NCI-H524 treated with DMSO at 0.1 percent for 48 hours (cell line): Measurements from ENCODE around the gene HMGB2.

ENCODE experiments used
- DNase-seq: peaks from one replicate; lab custom pipeline; 2025; lab: John Stamatoyannopoulos, UW

Gene HMGB2

GRCh38 chr4:173288296-173288695 lies 45.9 kb downstream of the HMGB2 start:
- DNase-seq, result no peak

GRCh38 chr4:173287486-173287885 lies 46.7 kb downstream of the HMGB2 start:
- no peak for DNase-seq

- DNase-seq, result no peak
Measured at GRCh38 chr4:173284463-173284862, 49.7 kb downstream of the HMGB2 start.

- DNase-seq, result no peak
Measured at GRCh38 chr4:173282626-173283025, 51.5 kb downstream of the HMGB2 start.

GRCh38 chr4:173282256-173282562 lies 51.9 kb downstream of the HMGB2 start:
- DNase-seq, result no peak

GRCh38 chr4:173281406-173282255 lies 52.5 kb downstream of the HMGB2 start:
- DNase-seq, result no peak
